Measurements from ENCODE around the gene CRB3.

- TF ChIP-seq CTCF (IDR thresholded peaks at IDR 0.05) (no peak), EP300 (IDR thresholded peaks at IDR 0.05) (no peak)
Measured at GRCh38 chr19:6484230-6484629, 20.2 kb downstream of the CRB3 start.

All from ovary (tissue), 3 donors.